Breast epithelium (tissue), 3 donors: ENCODE data around the gene PLEKHO2.

Experiments
- CTCF ChIP-seq, 3 donors: fragments of 450-650 bp; IDR thresholded peaks; one replicate each; pipeline ENCODE4 v1.5.1; 2016 to 2017; ENCODE audit warnings: antibody characterized with exemption in 3 of 3, mild to moderate bottlenecking in 3 of 3, moderate library complexity in 3 of 3
- POLR2A ChIP-seq: fragments of 450-650 bp; IDR thresholded peaks from one replicate; pipeline ENCODE4 v1.6.1; 2016; ENCODE audit warnings: antibody characterized with exemption, mild to moderate bottlenecking, moderate library complexity

GRCh38 chr15:64906402-64906801 is 64.7 kb downstream of the PLEKHO2 start:
- TF ChIP-seq CTCF (IDR thresholded peaks at IDR 0.05) (no peak), POLR2A (no peak)
